ENCODE results near the gene QRFP. TPM values are rescaled to one million over a fixed set of nuclear protein-coding genes. Genes with fewer than 3 reads are reported as not detected.
"Not testable (repeated sequence)": the region's sequence is repeated elsewhere in the genome, so short reads cannot be mapped to it uniquely, and the experiment has no call there.

Gene QRFP
- total and polyA plus RNA-seq, 4 experiments from 2014 or later: not detected

DNA sequence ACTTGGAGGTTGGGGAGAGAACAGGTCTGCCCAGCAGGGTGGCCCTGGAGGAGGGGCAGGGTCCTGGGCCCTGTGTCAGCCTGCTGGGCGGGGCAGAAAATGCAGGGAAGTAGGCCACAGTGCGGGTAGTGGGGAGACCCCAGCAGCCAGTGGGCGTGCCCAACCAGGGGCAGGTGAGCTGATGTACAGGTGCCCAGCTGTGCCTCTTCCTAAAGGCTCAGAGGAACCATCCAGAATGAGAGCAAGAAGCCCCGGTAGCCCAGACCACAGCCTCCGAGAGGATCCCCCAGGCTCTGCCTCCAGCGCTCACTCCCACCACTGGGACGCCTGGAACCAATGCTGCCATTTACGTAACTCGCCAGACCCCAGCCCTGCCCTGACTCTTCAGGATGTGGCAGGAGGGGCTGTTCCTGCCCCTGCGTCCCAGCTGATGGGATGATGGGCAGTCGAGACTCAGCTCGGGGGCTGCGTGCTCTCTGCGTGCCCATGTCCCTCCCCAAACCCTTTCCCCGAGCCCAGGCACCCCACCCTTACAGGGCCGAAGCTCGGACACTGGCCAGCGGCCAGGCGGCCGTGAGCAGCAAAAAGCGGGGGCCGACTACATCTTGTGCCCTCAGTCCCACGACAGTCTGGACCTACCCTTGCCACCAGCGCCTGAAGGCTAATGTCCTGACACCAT lies 17.9 kb upstream of the QRFP start:
- H3K27ac Mint-ChIP-seq: no peak overlapping the region
- peaks cover 10% of the 10 kb centered on the region for H3K27me3 ChIP-seq (ENCODE audit: insufficient read depth, low read length)
- intact Hi-C loops (cut with micrococcal nuclease): no loop called here
- H3K27me3 Mint-ChIP-seq: no peaks in the 10 kb centered on the region
- no peak overlapping the region for H3K4me3 Mint-ChIP-seq
- ChIA-PET CTCF (ENCODE audit: partially characterized antibody) (interaction anchor here (0.6 to 0.7 kb wide), 2 partner anchors 49 to 185 kb away, joined by 3 read pairs; no protein-coding TSS in a partner anchor), POLR2A (ENCODE audit: partially characterized antibody) (no interaction called here)
- H3K9me3 Mint-ChIP-seq: no peaks in the 10 kb centered on the region
- H3K4me3 ChIP-seq (ENCODE audit: low read length in 2 of 2): no peak overlapping the region
- H3K4me1 Mint-ChIP-seq: peaks cover 0 to 4% (median 0%) of the 10 kb centered on the region in 4 donors
- no peaks in the 10 kb centered on the region for H3K9me3 ChIP-seq (ENCODE audit: control insufficient read depth in 1 of 2, low read length in 2 of 2)
- no peaks in the 10 kb centered on the region for H3K36me3 Mint-ChIP-seq
- H3K27ac ChIP-seq (ENCODE audit: low read depth, low read length): no peak overlapping the region
- H3K4me1 ChIP-seq (ENCODE audit: insufficient read depth, low read length): no peaks in the 10 kb centered on the region
- H3K36me3 ChIP-seq (ENCODE audit: insufficient read depth, low read length): no peaks in the 10 kb centered on the region
- DNase-seq: no peak

- H3K27ac ChIP-seq (ENCODE audit: low read depth, low read length): no peak overlapping the region
- no peaks in the 10 kb centered on the region for H3K4me1 ChIP-seq (ENCODE audit: insufficient read depth, low read length)
- no peak overlapping the region for H3K4me3 Mint-ChIP-seq
- no peaks in the 10 kb centered on the region for H3K27me3 Mint-ChIP-seq
- H3K27me3 ChIP-seq (ENCODE audit: insufficient read depth, low read length): peaks cover 10% of the 10 kb centered on the region
- peak in 1 of 5 donors; percentile 16 for DNase-seq
- no peaks in the 10 kb centered on the region for H3K9me3 Mint-ChIP-seq
- H3K4me3 ChIP-seq (ENCODE audit: low read length in 2 of 2): no peak overlapping the region
- H3K4me1 Mint-ChIP-seq: peaks cover 0 to 4% (median 0%) of the 10 kb centered on the region in 4 donors
- ChIA-PET CTCF (ENCODE audit: partially characterized antibody) (no interaction called here), POLR2A (ENCODE audit: partially characterized antibody) (no interaction called here)
- H3K9me3 ChIP-seq (ENCODE audit: control insufficient read depth in 1 of 2, low read length in 2 of 2): no peaks in the 10 kb centered on the region
- H3K36me3 Mint-ChIP-seq: no peaks in the 10 kb centered on the region
- no peaks in the 10 kb centered on the region for H3K36me3 ChIP-seq (ENCODE audit: insufficient read depth, low read length)
- H3K27ac Mint-ChIP-seq: no peak overlapping the region
- intact Hi-C loops (cut with micrococcal nuclease): no loop called here
Measured at GRCh38 chr9:130913599-130914416, 17.2 kb upstream of the QRFP start.

DNA sequence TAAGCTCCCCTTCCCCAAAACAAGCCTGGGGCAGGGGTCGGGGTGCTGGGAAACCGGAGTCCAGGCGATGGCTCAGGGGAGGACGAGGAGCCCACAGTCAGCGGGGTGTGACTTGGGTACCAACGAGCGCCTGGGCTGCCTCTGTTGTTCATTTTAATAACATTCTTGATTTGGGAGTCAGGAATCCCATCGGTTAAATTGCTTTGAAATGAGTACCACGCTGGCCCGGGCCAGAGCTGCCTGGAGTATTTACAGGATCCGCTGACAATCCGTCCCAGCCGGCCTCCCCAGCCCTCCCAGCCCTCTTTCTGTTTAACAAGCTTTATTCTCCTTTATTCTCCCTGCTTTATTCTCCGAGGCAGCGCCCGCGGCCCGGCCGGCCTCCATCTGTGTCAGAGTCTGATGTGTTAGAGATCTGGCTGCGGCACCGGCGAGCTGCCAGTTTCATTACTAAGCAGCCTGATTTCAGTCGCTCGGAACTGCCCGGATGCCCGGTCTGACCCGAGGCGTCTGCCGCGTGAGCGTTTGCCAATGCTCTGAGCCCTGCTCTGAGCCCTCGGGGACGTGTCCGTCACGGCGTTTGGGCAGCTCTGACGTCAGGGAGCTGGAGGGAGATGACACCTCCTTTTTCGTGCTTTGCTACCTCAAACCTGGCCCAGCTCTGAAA lies 16.5 kb upstream of the QRFP start:
- Mint-ChIP-seq H3K27ac (no peak overlapping the region), H3K9me3 (no peaks in the 10 kb centered on the region), H3K36me3 (no peaks in the 10 kb centered on the region), H3K4me1 (peaks cover 0 to 4% (median 0%) of the 10 kb centered on the region in 4 donors), H3K27me3 (no peaks in the 10 kb centered on the region), H3K4me3 (no peak overlapping the region)
- intact Hi-C loops (cut with micrococcal nuclease): no loop called here
- ChIA-PET POLR2A (ENCODE audit: partially characterized antibody) (no interaction called here), CTCF (ENCODE audit: partially characterized antibody) (no interaction called here)
- peak in 1 of 5 donors; percentile 9 for DNase-seq
- Histone ChIP-seq H3K4me3 (ENCODE audit: low read length in 2 of 2) (no peak overlapping the region), H3K9me3 (ENCODE audit: control insufficient read depth in 1 of 2, low read length in 2 of 2) (no peaks in the 10 kb centered on the region), H3K27me3 (ENCODE audit: insufficient read depth, low read length) (peaks cover 10% of the 10 kb centered on the region), H3K36me3 (ENCODE audit: insufficient read depth, low read length) (no peaks in the 10 kb centered on the region), H3K27ac (ENCODE audit: low read depth, low read length) (no peak overlapping the region), H3K4me1 (ENCODE audit: insufficient read depth, low read length) (no peaks in the 10 kb centered on the region)

DNA sequence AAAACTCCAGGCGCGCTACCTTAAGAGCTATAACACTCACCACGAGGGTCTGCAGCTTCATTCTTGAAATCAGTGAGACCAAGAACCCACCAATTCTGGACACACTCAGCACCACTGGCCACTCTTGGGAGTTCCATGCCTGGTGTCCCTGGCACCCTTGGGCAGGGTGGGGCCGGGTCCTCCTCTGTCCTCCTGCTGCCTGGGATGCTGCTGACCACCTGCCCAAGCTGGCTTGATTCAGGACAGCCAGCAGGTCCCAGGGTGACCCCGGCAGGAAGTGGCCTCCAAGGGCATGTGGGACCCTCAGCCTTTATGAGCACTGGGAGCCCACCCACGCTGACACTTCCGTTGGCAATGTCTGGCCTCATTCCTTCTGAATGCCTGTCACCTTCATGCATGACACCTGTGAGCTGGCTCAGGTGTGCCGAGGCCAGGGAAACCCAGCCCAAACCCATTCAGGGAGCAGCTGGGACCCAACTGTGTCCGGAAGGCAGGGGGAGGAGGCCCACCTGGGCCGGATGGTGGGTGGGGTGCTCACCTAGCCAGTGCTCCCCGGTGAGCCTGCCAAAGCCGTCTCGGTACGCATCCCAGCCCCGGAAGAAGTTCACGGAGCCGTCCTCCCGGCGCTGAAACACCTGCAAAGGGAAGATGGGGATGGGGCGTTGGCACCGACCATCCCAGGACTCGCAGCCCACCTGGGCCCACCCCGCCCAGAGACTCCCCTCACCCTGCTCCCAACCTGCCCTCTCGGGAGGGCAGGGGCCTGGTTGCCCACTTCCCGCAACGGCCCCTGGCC lies 14.8 kb upstream of the QRFP start:
- intact Hi-C loops (cut with micrococcal nuclease): no loop called here

DNA sequence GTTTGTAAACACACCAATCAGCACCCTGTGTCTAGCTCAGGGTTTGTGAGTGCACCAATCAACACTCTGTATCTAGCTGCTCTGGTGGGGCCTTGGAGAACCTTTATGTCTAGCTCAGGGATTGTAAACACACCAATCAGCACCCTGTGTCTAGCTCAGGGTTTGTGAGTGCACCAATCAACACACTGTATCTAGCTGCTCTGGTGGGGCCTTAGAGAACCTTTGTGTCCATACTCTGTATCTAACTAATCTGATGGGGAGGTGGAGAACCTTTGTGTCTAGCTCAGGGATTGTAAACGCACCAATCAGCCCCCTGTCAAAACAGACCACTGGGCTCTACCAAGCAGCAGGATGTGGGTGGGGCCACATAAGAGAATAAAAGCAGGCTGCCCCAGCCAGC lies 14.1 kb upstream of the QRFP start:
- H3K36me3 Mint-ChIP-seq; H3K27me3 Mint-ChIP-seq; H3K27ac ChIP-seq (ENCODE audit: low read depth, low read length); CTCF ChIA-PET (ENCODE audit: partially characterized antibody); H3K36me3 ChIP-seq (ENCODE audit: insufficient read depth, low read length); H3K4me1 Mint-ChIP-seq; H3K9me3 Mint-ChIP-seq; POLR2A ChIA-PET (ENCODE audit: partially characterized antibody); H3K4me3 Mint-ChIP-seq; H3K27ac Mint-ChIP-seq; H3K4me1 ChIP-seq (ENCODE audit: insufficient read depth, low read length); intact Hi-C loops (cut with micrococcal nuclease); H3K4me3 ChIP-seq (ENCODE audit: low read length in 2 of 2); H3K9me3 ChIP-seq (ENCODE audit: control insufficient read depth in 1 of 2, low read length in 2 of 2): not testable (repeated sequence)
- peak in 1 of 5 donors; percentile 14 for DNase-seq
- H3K27me3 ChIP-seq (ENCODE audit: insufficient read depth, low read length): peaks cover 10% of the 10 kb centered on the region

More for the DNA sequence above, 14.8 kb upstream of the QRFP start:
- peak in 1 of 5 donors; percentile 17 for DNase-seq
- H3K36me3 Mint-ChIP-seq: no peaks in the 10 kb centered on the region
- H3K9me3 Mint-ChIP-seq: no peaks in the 10 kb centered on the region
- H3K27ac Mint-ChIP-seq: no peak overlapping the region
- Histone ChIP-seq H3K4me3 (ENCODE audit: low read length in 2 of 2) (no peak overlapping the region), H3K4me1 (ENCODE audit: insufficient read depth, low read length) (no peaks in the 10 kb centered on the region), H3K27ac (ENCODE audit: low read depth, low read length) (no peak overlapping the region), H3K27me3 (ENCODE audit: insufficient read depth, low read length) (peaks cover 10% of the 10 kb centered on the region), H3K36me3 (ENCODE audit: insufficient read depth, low read length) (no peaks in the 10 kb centered on the region), H3K9me3 (ENCODE audit: control insufficient read depth in 1 of 2, low read length in 2 of 2) (no peaks in the 10 kb centered on the region)
- H3K27me3 Mint-ChIP-seq: peaks cover 0 to 1% of the 10 kb centered on the region in 2 donors
- no peak overlapping the region for H3K4me3 Mint-ChIP-seq
- CTCF ChIA-PET (ENCODE audit: partially characterized antibody): no interaction called here
- peaks cover 0 to 4% (median 0%) of the 10 kb centered on the region in 4 donors for H3K4me1 Mint-ChIP-seq
- POLR2A ChIA-PET (ENCODE audit: partially characterized antibody): no interaction called here

- H3K27me3 Mint-ChIP-seq; H3K4me1 ChIP-seq (ENCODE audit: insufficient read depth, low read length); H3K27ac ChIP-seq (ENCODE audit: low read depth, low read length); POLR2A ChIA-PET (ENCODE audit: partially characterized antibody); H3K4me3 ChIP-seq (ENCODE audit: low read length in 2 of 2); intact Hi-C loops (cut with micrococcal nuclease); H3K27ac Mint-ChIP-seq; H3K4me1 Mint-ChIP-seq; H3K4me3 Mint-ChIP-seq; DNase-seq; H3K9me3 ChIP-seq (ENCODE audit: control insufficient read depth in 1 of 2, low read length in 2 of 2); H3K36me3 Mint-ChIP-seq; H3K9me3 Mint-ChIP-seq; CTCF ChIA-PET (ENCODE audit: partially characterized antibody); H3K36me3 ChIP-seq (ENCODE audit: insufficient read depth, low read length): not testable (repeated sequence)
- peaks cover 10% of the 10 kb centered on the region for H3K27me3 ChIP-seq (ENCODE audit: insufficient read depth, low read length)
Measured at GRCh38 chr9:130910041-130910440, 13.4 kb upstream of the QRFP start.

DNA sequence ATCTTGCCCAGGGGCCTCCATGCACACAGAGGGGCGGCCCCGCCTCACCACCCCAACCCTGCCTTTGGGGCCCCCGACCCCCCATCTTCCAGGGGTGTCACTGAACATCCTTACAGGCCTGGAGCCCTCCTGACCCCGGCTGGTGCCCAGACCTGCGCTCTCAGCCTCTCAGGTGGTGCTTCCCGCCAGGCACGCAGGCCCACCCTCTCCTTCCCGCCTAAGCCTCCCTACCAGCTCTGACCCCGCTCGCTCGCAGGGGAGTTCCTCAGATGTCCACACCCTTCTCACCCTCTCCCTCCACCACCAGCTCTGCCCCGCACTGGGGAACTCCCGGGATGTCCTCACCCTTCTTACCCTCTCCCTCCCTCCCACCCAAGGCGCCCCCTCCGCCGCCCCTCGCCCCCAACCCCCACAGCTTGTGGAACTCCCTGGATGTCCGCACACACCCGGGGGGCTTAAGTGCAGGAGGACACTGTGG lies 12.3 kb upstream of the QRFP start:
- no peaks in the 10 kb centered on the region for H3K9me3 ChIP-seq (ENCODE audit: control insufficient read depth in 1 of 2, low read length in 2 of 2)
- Mint-ChIP-seq H3K4me1 (peaks cover 0 to 4% (median 0%) of the 10 kb centered on the region in 4 donors), H3K4me3 (no peak overlapping the region), H3K27me3 (peaks cover 0 to 1% of the 10 kb centered on the region in 2 donors), H3K9me3 (no peaks in the 10 kb centered on the region), H3K27ac (no peak overlapping the region), H3K36me3 (no peaks in the 10 kb centered on the region)
- ChIA-PET POLR2A (ENCODE audit: partially characterized antibody) (no interaction called here), CTCF (ENCODE audit: partially characterized antibody) (no interaction called here)
- intact Hi-C loops (cut with micrococcal nuclease): no loop called here
- peaks cover 7% of the 10 kb centered on the region for H3K27me3 ChIP-seq (ENCODE audit: insufficient read depth, low read length)
- no peaks in the 10 kb centered on the region for H3K4me1 ChIP-seq (ENCODE audit: insufficient read depth, low read length)
- no peak overlapping the region for H3K27ac ChIP-seq (ENCODE audit: low read depth, low read length)
- no peaks in the 10 kb centered on the region for H3K36me3 ChIP-seq (ENCODE audit: insufficient read depth, low read length)
- no peak overlapping the region for H3K4me3 ChIP-seq (ENCODE audit: low read length in 2 of 2)
- DNase-seq: peak in 1 of 5 donors; percentile 5

Data from CD4-positive, alpha-beta memory T cell (primary cell).